ENCODE measurements around the gene LGR5.

LGR5 gene

DNA sequence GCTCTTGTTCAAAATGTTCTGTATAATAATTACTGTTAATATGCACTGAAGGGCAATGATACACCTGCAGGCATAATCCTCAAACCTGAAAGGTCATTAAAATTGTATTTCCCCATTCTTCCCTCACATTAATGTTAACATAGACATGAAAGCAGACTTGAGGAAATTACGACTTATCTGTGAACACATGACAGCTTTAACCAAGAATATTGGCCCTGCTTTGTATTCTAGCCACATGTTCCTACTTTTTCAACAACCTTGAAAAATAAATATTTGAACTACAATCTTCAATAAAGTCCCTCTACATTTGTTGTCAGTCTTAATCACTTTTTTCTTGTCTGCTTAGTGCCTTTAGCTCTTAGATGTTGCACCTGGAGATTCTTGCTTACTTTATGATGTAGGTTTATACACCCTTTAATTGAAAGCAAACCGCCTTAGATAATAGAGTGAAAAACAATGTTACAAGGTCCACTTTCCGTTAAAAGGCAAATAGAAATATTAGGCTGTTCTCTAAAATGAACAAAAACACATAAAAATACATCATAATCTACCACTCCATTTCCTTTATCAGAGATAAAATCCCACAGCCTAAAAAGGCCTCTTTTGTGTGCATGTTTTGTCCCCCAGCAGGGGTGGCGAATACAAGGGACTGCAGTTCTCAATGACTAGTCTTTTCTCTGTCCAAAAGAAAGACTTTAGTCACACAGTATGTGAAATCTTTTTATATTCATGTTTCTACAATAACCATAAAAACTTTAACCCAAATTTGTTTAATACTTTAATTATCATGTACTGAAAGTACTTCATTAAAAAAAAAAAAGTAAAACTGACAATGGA lies 168.1 kb downstream of the LGR5 start:
- H3K4me3 ChIP-seq (ENCODE audit: low read length) = no peak overlapping the region
- TF ChIP-seq, protein P1, sequence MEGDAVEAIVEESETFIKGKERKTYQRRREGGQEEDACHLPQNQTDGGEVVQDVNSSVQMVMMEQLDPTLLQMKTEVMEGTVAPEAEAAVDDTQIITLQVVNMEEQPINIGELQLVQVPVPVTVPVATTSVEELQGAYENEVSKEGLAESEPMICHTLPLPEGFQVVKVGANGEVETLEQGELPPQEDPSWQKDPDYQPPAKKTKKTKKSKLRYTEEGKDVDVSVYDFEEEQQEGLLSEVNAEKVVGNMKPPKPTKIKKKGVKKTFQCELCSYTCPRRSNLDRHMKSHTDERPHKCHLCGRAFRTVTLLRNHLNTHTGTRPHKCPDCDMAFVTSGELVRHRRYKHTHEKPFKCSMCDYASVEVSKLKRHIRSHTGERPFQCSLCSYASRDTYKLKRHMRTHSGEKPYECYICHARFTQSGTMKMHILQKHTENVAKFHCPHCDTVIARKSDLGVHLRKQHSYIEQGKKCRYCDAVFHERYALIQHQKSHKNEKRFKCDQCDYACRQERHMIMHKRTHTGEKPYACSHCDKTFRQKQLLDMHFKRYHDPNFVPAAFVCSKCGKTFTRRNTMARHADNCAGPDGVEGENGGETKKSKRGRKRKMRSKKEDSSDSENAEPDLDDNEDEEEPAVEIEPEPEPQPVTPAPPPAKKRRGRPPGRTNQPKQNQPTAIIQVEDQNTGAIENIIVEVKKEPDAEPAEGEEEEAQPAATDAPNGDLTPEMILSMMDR (conservative IDR thresholded peaks at IDR 0.05; ENCODE audit: low read length) = no peak
- DNase-seq (ENCODE audit: low read depth) = no peak

DNA sequence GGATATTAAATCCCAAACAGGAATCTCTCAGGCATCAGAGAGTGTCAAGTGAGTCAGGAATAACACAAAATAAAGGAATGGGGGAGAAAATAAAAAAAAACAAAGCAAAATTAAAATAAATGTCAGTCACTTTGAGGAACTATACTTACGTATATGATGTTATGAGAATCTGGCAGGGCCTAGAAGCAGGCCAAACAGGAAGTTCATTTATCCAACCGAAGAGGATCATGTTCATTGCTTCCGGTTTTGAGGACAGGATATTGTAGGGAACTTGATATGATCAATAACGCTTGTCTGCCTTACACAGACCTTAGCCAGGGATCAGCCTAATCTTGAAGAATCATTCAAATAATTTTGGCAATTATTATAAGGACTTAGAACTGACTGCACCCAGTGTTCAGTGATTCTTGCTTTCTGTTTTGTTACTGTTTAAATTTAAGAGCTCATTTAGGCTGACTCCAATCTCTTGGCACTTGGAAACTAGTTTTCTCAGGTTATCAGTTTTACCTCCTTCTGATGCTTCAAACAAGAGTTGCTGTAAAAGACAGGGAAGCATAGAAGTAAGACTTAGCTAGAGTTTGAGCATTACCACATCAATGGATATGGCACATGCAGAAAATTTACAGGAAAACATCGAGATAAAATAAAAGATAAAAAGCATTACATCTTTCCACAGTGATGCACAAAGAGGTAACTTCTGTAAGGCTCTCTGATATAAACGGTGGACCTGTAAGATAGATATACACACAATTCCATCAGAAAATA lies 170.6 kb downstream of the LGR5 start:
- no peak overlapping the region for H3K4me3 ChIP-seq (ENCODE audit: low read length)
- no peak for DNase-seq (ENCODE audit: low read depth)
- TF ChIP-seq, protein P1 (conservative IDR thresholded peaks at IDR 0.05; ENCODE audit: low read length) = no peak

DNA sequence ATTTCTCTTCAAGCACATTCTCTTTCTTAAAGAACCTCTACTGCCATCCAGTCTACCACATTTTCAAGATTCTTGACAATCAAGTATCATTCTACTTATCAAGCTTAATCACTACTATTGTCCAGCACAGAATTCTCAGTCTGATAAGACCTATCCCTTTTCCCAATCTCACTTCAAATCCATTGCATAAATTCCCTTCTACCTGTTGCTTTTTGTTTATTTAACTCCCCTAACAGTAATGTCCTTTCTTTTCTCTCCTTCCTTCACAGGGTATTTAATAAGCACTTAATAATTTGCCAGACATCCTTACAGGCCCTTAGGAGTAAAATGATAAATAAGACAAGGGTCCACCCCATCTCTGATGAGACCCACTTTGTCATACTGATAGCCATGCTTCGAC lies 182.3 kb downstream of the LGR5 start:
- no peak overlapping the region for H3K4me3 ChIP-seq (ENCODE audit: low read length)
- DNase-seq (ENCODE audit: low read depth) = no peak
- TF ChIP-seq, protein P1 (conservative IDR thresholded peaks at IDR 0.05; ENCODE audit: low read length) = no peak

DNA sequence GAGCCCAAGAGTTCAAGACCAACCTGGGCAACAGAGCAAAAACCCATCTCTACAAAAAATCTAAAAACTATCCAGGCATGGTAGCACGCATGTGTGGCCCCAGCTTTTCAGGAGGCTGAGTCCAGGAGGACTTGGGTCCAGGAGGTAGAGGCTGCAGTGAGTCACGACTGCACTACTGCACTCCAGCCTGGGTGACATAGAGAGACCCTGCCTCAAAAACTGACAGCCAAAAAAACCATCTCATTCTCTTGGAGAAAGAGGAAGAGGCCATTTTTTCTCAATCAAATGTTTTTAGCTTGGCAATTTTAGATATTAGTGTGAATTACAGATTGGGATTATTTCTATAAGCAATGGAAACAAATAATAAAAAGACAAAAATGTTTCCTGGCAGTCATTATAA lies 185.9 kb downstream of the LGR5 start:
- TF ChIP-seq, protein P1 (conservative IDR thresholded peaks at IDR 0.05; ENCODE audit: low read length) = no peak
- H3K4me3 ChIP-seq (ENCODE audit: low read length) = no peak overlapping the region
- DNase-seq (ENCODE audit: low read depth) = no peak

DNA sequence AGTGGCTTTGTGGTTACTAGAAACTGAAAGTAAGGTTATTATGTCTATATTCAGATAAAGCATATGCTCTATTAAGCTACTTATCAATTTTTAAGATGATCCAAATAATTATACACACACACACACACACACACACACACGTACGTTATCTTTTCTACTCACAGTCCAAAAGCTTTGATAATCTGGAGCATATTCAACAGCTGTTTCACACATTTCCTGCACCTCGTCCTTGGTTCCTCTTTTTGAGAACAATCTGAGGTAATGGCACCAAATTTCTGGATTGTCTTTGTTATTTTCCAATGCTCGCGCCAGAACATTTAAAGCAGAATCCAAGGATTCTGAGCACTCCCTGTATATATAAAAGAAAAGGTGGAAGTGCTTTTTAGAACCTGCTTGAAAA lies 186.5 kb downstream of the LGR5 start:
- H3K4me3 ChIP-seq (ENCODE audit: low read length) = no peak overlapping the region
- TF ChIP-seq, protein P1 (conservative IDR thresholded peaks at IDR 0.05; ENCODE audit: low read length) = no peak
- no peak for DNase-seq (ENCODE audit: low read depth)

DNA sequence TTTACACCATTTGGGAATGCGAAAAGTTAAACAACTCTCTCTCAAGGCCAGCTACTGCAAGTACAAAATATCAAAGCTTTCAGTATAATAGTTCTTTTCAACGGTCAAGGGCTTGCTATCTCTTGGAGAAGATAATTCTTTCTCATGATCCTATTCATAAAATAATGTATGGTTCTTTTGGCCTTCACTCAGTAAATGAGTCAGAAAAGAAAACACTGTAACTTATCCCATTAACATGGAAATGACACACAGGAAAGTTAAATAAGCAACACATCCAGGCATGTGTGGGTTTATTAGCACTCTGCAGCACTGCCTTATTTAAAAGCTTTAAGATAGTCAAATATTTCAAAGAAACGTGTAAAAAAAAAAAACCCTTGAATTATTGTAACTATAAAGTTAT lies 187.2 kb downstream of the LGR5 start:
- TF ChIP-seq, protein P1 (conservative IDR thresholded peaks at IDR 0.05; ENCODE audit: low read length) = no peak
- DNase-seq (ENCODE audit: low read depth) = no peak
- no peak overlapping the region for H3K4me3 ChIP-seq (ENCODE audit: low read length)

Data from AG10803 (cell line).